GM21619 (cell line): ENCODE results near the gene CSNK1A1.
"Not testable (repeated sequence)": the region's sequence is repeated elsewhere in the genome, so short reads cannot be mapped to it uniquely, and the experiment has no call there.

Source experiments
- ATAC-seq: cut with Tn5 transposase; IDR thresholded peaks from one replicate; pipeline ENCODE4 v1.9.1; 2021; ENCODE audit not compliant: unreplicated experiment

The CSNK1A1 gene

DNA sequence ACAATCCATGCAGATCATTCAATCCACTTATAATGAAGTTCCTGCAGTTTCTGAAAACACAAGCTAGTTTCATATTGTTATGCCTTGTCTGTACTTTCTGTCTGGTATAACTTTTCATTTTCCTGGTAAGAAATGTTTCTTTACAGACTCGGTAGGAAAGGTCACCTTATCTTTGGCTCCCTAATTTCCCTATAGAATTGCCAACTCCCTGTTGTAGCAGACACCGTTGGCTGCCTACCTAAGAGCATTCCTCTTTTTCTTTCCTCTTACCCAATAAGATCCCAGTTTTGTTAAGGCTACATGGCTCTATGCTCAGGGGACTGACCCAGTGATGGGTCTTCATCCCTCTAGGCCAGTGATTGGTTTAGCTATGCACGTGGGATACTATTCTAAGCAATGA is 23.9 kb upstream of the CSNK1A1 start:
- no peak for ATAC-seq

DNA sequence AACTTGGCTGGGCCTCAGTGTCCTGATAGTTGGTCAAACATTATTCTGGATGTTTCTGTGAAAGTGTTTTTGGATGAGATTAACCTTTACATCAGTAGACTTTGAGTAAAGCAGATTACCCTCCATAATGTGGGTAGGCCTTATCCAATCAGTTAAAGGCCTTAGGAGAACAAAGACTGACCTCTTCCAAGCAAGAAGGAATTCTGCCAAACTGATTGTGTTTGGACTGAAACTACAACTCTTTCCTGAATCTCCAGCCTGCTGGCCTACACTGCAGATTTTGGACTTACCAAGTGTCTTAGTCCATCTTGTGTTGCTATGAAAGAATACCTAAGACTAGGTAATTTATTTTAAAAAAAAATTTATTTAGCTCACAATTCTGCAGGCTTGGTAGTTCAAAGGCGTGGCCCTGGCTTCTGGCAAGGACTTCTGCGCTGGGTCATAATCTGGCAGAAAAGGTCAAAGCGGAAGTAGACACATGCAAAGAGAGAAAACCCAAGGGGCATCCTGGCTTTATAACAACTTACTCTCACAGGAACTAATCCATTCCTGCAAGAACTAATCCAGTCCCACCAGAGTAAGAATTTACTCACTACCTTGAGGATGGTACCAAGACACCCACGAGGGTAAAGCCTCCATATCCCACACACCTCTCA is 21.5 kb upstream of the CSNK1A1 start:
- ATAC-seq = no peak

DNA sequence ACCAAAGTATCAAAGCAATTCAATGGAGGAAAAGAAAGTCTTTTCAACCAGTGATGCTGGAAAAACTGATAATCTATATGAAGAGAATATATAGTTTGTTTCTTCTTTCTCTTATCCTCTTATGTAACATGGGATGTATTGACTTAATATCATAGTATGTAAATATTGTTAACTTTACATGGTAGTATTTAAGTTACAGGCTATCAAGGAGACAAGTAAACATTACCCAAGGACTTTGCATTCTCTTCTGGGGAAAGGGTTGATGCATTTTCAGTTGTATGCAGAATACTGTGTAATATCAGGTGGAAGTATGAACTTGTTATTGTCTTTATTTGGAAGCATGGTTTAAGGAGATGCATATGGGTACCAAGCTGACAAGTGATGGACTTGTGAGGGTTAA is 20.9 kb upstream of the CSNK1A1 start:
- no peak for ATAC-seq

DNA sequence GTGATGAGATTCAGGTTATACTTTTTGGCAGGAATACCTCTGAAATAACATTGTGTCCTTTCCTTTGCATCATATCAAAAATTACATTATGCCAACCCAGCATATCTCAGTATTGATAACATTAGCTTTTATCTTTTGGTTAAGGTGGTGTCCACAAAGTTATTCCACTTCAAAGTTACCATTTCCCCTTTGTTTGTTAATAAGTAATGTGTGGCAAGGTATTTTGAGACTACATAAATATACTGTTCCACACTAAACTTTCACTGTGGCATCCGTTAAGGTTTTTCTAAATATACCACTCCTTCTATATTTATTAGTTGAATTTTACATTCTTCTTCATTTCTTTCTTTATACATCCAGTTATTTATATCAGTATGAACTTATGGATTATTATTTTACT is 16.0 kb upstream of the CSNK1A1 start:
- ATAC-seq = peak; percentile 50

DNA sequence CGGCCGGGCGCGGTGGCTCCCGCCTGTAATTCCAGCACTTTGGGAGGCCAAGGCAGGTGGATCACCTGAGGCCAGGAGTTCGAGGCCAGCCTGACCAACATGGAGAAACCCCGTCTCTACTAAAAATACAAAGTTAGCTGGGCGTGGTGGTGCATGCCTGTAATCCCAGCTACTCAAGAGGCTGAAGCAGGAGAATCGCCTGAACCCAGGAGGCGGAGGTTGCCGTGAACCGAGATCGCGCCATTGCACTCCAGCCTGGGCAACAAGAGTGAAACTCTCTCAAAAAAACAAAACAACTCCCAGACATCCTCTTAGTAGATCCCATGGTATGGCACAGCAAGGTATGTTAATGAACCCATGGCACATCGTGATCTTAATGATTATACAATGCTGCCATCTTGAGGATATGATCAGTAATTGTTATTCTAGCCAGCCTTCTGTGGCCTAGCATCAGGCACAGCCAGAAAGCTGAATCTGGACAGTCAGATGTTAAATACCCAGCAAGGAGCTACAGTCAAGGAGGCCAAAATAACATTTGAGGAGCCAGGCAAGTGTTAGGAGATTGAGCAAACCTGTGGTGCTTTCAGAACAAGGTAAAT is 13.4 kb upstream of the CSNK1A1 start:
- peak; percentile 95 for ATAC-seq

DNA sequence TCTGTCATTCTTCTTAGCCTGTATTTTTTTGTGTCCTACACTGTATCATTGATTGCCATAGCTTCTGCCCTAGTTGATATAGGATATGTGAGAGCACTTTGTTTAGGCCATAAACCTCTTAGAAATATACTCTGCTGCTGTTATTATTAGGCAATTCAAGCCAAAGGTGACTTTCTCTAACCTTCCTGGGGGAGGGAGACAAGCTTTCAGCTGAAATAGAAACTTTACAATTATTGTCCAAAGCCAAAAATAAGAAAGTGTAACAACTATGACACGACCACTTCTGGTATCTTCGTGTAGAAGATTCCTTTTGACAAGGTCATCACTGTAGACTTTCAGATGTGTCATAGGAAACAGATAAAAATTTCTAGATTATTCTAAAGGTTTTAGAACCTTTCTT is 12.2 kb upstream of the CSNK1A1 start:
- no peak for ATAC-seq

DNA sequence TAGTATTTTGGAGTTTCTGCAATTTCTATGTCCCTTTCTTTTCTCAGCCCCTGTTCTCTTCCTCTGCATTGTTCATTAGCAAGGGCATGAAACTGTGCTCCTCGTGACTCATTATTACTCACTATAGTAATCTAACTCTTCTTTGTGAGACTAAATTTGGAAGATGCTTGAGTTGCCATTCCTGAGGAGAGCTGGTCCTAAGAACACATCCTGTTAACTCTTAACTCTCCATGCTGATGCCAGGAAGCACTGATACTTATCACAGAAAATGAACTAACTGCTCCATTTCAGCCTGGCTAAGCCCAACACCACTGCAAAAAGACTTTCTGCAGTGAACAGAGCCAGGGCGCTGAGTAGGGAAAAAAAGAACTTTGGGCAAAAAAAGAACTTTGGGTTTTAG is 10.6 kb upstream of the CSNK1A1 start:
- ATAC-seq = no peak

DNA sequence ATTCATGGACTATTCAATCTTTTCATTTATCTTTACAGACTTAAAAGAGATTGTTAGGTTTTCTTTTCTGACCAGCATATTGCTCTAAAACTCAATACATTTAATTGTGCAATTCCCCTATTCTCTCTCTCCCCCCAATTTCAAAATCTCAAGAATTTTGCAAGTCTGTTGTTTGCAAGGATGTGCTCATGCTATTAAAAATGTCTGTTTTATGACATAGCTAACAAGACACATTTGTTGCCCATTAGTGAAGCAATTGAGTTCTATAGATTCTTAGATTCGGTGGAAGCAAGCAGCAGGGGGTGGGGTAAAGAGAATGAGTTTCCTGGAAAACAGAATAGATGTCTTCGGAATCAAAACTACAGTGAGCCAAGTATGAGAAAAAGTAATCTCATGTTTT is 8.5 kb upstream of the CSNK1A1 start:
- no peak for ATAC-seq

DNA sequence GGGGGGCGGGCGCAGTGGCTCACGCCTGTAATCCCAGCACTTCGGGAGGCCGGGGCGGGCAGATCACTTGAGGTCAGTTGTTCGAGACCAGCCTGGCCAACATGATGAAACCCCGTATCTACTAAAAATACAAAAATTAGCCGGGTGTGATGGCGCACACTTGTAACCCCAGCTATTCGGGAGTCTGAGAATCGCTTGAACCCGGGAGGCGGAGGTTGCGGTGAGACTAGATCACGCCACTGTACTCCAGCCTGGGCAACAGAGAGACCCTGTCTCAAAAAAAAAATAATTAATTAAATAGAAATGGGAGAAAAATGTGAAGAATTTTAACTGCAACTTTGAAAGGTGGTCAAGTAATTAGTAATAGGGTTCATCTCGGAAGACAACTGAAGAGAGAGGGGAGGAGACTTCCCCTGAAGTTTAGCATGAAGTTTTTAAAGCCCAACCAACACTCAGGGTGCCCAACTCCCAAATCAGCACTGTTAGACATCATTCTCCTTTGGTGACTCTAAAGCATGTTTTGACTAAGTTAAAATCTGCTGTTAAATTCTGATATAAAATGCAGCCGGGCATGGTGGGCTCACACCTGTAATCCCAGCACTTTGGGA is 1.4 kb upstream of the CSNK1A1 start:
- ATAC-seq = no peak

DNA sequence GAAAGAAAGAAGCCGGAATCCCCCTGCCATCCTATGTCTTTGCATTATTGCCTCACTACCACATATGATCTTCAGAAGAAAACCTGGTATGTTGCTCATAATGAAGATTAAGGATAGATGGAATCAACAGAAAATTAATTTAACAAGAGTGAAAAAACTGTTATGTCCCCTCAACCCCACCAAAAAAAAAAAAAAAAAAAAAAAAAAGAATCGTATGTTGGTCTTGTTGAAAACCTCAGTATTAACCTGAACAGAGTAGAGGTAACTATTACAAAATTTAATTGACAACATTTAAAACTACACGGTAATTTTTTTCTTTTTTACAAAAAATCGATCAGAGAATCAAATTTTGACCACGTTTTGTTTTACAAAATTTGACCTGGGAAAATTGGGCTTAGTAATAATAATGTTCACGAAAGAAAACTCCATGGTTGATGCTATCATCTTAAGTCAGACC is 827 bp upstream of the CSNK1A1 start:
- no peak for ATAC-seq

DNA sequence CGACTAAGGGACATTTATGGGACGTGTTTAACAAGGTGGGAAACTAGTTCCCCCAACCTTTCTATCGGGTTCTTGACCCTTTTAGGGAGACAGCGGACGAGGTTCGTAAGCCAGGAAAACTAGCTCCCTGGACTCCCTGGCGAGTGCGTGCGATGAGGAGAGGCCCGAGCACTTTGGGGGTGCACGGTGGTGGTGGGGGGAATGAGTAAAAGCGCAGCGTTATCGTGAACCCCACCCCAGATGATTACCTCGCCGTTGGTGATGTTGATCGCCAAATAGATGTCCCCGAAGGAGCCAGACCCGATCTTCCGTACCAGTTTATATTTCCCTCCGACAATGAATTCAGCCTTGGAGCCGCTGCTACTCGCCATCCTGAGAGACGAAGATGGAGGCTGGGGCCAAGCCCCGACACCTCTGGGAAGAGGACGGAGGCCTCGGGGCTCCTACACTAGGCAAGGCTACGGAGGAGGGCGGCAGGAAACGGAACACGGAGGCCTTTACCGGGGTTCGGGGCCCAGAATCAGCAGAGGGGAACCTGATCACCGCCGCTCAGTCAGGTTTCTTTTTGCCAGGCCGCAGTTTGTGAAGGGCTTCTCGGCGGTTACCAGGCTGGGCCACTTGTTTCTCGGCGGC is 529 bp downstream of the CSNK1A1 start:
- ATAC-seq = no peak

DNA sequence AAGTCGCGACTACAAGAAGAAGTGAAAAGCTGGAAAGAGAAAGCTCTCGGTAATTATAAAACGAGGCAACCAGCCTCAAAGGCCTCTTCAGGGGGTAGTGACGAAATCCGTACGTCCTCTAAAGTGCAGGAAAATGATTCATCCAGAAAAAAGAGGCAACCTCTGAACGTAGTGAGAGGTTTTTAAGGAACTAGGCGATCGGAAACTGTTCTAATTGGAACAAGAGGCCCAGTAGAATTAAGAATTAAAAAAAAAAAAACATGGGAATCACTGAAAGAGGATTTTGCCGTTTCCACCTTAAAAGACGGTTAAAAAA is 1.0 kb downstream of the CSNK1A1 start:
- no peak for ATAC-seq

DNA sequence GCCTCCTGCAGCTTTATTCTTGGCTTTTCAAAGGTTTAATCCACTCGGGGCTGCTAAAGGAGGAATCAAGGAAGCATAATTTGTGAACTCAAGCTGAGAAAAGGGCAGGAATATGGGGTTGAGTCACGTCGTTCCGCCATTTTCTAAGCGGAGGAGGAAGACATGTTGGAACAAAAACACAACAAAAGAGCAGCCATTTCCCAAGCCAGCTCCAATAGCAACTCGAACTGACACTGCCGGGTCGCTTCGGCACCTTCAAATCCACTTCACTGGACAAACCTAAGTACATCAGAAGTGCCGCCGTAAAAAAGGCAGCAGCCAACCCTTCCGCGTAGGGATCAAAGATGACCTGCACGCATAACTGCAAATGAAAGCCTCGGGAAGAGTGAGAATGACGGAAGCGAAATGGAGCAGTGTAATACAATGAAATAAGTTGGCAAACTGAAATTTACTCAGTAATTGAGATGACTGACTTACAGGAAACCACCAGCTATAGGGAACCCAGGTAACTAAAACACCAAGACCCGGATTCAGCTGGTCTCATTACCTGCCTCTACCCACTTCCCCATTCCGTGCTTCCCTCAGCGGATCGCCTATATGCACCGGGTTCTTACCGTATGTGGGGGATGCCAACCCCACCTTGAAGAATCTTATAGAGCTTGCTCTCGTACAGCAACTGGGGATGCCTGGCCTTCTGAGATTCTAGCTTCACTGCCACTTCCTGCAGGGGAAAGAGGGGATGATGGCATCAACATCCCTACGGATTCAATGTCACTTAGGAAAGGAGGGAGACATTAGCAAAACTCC is 1.6 kb downstream of the CSNK1A1 start:
- ATAC-seq = peak; percentile 27

DNA sequence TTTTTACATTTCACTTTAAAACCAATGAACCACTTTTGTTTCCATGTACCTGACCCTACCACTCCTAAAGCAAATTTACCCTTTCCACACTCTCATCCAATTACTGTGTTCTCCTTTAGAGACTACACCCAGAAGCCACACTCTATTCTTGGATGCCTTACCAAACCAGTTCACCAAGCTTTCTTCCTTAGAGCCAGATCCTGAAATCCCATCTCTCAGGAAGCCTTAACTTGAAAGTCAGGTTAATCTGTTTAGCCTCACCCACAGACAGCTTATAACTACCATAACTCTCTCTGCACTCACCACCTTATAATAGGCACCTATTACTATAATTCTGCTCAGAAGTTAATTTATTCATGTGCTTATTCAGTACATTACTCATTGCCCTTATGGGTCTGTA is 4.3 kb downstream of the CSNK1A1 start:
- no peak for ATAC-seq

DNA sequence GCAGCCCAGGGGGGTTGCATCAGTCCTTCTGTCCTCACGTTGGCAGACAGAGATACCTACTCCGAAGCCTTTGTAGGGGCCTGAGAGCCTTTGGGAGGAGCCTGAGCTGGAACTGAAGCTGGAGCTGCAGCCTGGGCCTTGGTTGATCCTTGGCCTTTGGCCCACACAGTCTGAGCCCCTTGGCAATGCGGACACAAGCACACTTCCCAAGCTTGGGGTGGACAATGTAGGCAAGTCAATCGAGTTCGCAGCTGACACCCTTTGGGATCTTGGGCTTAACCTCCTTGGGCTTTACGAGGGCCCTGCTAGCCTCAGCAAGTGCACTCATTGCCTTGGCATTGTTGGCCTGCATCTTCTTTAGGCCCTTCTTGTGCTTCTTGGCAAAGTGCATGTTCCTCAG is 5.9 kb downstream of the CSNK1A1 start:
- no peak for ATAC-seq

DNA sequence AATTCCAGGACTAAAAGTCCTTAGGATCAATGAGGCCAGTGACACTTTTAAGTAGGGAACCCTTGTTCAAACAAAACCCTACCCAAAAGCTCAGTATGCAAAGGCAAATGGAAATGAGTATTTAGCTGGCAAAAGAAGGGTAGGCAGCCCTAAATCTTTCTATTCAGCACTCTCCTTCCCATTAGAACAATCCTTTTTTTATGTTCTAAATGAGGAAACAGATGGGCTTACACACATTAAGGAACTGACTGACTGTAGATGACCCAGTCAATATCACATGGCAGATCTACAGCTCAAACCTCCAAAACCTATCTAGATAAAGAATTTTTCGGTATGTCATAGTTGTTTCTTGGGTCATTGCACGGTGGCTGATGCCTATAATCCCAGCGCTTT is 7.2 kb downstream of the CSNK1A1 start:
- ATAC-seq = no peak

DNA sequence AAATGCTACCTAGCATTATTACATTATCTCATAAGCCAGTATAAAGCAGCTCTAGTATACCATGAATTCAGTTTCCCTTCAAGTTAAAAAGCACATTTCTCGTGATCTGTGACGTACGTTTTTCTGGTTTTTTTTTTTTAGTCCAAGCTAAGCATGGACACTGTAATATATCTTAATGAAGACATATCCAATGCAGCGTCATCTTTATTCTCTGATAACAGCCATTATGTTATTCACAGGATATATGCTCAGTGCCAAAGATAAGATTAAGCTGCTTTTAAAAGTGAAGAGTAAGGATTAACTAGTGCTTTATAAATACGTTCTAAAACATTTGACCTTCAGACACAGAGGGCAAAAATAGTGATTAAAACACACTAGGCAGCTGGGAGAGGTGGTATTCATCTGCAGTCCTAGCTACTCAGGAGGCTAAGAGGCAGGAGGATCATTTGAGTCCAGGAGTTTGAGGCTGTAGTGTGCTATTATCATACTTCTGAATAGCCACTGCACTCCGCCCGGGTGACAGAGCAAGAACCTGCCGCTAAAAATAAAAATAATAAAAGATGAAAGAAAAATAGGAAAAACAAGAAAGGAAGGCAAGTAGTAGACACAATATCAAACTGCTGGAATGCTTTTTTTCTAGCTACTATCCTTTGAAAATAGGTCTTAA is 7.7 kb downstream of the CSNK1A1 start:
- ATAC-seq = no peak

DNA sequence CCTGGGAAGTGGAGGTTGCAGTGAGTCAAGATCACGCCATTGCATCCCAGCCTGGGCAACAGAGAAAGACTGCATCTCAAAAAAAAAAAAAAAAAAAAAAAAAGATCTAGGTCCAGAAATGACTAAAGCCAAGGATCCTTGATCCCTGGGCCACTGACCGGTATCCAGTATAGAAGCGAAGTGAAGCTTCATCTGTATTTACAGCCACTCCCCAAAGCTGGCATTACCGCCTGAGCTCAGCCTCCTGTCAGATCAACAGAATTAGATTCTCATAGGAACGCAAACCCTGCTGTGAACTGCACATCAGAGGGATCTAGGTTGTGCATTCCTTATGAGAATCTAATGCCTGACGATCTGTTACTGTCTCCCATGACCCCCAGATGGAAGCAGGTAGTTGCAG is 9.3 kb downstream of the CSNK1A1 start:
- no peak for ATAC-seq

DNA sequence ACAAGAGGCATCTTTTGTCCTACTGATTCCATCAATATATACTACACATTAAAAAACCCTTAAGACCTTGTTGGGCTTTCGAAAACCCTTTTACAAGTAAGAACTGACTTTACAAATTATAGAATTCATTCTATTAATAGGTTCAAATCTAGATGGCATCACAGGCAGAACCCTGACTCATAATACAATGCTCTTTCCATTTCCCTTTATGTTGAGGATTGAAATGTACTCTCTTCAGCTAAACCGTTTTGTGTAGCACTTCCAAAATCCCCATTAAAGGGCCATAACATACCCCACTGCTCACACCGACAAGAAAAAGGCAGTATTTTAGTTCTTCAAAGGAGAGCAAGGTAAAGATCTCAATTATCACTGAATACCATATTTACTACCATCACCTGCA is 11.2 kb downstream of the CSNK1A1 start:
- no peak for ATAC-seq

DNA sequence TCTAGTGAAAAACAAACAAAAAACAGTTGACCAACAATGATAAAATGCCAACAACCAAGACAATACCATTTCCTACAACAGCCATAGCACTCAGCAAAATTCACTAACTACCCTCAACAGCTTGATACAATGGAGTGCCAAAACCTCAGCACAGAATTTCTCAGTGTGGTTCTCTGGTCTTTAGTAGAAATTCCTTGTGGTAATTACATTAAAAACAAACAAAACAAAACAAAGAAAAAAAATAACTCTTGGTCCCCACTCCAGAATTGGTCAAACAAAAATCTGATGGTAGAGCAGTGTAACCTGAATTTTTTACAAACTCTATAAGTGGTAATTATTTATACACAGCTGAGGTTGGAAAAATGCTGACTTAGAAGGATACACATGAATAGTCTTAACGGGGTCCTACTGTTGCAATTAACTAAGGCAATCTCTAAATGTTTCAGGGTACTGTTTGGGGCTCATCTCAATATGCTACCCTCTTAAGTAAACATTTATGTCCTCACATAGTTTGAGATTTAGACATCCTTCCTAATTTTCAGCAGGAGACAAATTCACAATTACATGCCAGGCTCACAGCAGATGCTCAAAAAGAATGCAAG is 13.8 kb downstream of the CSNK1A1 start:
- ATAC-seq = no peak

DNA sequence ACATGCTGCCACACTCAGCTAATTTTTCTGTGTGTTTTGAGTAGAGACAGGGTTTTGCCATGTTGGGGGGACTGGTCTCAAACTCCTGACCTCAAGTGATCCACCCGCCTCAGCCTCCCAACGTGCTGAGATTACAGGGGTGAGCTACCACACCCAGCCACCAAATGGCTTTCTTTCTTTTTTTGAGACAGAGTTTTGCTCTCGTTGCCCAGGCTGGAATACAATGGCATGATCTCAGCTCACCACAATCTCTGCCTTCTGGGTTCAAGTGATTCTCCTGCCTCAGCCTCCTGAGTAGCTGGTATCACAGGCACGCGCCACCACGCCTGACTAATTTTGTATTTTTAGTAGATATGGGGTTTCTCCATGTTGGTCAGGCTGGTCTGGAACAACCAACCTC is 15.5 kb downstream of the CSNK1A1 start:
- ATAC-seq = not testable (repeated sequence)
